ENCODE measurements around the gene RIMS4.

- TF ChIP-seq ARNT (IDR thresholded peaks at IDR 0.05): no peak
- TF ChIP-seq TARDBP (IDR thresholded peaks at IDR 0.05): no peak
- no peak for TF ChIP-seq FOXM1 (IDR thresholded peaks at IDR 0.05; ENCODE audit: borderline replicate concordance)
- no peak for TF ChIP-seq SUZ12 (IDR thresholded peaks at IDR 0.05)
- TF ChIP-seq BHLHE40 (IDR thresholded peaks at IDR 0.05; ENCODE audit: borderline replicate concordance): no peak
- TF ChIP-seq SP1 (IDR thresholded peaks at IDR 0.05): no peak
- no peak for TF ChIP-seq ZNF384 (IDR thresholded peaks at IDR 0.05)
- no peak for TF ChIP-seq L3MBTL2 (conservative IDR thresholded peaks at IDR 0.05)
- TF ChIP-seq LEF1 (IDR thresholded peaks at IDR 0.05; ENCODE audit: borderline replicate concordance): no peak
- no peak for TF ChIP-seq NFRKB (IDR thresholded peaks at IDR 0.05)
- no peak for TF ChIP-seq FOXK2 (IDR thresholded peaks at IDR 0.05)
- TF ChIP-seq ELF4 (IDR thresholded peaks at IDR 0.05): no peak
- TF ChIP-seq, protein P1, sequence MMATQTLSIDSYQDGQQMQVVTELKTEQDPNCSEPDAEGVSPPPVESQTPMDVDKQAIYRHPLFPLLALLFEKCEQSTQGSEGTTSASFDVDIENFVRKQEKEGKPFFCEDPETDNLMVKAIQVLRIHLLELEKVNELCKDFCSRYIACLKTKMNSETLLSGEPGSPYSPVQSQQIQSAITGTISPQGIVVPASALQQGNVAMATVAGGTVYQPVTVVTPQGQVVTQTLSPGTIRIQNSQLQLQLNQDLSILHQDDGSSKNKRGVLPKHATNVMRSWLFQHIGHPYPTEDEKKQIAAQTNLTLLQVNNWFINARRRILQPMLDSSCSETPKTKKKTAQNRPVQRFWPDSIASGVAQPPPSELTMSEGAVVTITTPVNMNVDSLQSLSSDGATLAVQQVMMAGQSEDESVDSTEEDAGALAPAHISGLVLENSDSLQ (IDR thresholded peaks at IDR 0.05): no peak
- TF ChIP-seq FOXA1 (IDR thresholded peaks at IDR 0.05): no peak
Observed at GRCh38 chr20:44839481-44839880, 29.1 kb upstream of the RIMS4 start.
